COLO829 (cell line): ENCODE data around the gene PPP3R2.
"Not testable (repeated sequence)": the region's sequence is repeated elsewhere in the genome, so short reads cannot be mapped to it uniquely, and the experiment has no call there.

ENCODE experiments used
- DNase-seq: peaks from one replicate; pipeline ENCODE4 v3.0.0; 2012; ENCODE audit warnings: low spot score

Gene PPP3R2

DNA sequence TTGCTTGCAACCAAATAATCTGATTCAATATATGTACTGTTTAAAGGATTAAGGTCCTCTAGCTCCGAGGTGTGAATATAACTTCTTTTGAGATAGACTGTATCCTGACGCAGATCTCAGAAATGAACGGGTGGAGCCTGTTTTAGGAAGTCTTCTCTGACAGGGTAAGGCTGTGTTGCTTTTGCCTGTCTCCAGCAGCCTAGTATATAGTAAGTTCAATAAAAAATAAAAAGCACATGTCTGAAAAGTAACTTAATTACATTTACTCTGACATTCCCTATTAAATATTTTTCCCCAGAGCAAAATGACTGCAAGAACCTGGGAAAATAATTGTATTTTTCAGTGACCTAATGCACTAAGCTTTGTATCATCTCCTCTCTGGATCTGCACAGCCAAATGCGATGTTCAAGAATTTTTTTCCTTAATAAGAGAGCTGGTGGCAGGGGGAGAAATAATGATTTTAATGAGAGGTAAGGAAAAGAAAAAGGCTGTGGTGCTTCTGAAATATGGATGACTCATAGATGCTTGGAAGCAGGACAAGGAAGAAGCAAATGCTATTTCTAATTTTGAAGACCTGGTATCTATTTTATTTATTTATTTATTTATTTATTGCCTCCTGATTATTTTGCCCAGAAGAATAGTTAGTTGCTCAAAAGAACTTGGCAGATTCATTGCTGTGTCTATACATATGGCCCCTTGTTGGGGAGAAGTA lies 7.3 kb downstream of the PPP3R2 start:
- DNase-seq = no peak

DNA sequence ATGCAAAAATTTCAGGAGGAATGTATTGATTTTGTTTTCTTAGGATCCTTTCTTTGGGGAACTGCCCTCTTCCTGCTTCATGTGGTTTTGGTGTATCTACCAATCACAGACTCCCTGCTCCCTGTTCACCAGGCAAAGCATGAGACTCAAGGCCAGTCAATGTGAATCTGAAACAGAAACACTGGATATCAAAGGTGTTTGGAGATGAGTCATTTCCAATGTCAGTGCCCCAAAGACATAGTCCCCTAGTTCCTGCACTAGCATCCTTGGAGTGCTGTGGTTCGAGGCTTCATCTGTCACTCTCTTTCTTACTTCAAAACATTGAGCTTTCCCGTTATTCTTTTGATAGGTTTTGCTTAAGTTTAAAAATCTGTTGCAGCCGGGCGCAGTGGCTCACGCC lies 8.1 kb downstream of the PPP3R2 start:
- no peak for DNase-seq

DNA sequence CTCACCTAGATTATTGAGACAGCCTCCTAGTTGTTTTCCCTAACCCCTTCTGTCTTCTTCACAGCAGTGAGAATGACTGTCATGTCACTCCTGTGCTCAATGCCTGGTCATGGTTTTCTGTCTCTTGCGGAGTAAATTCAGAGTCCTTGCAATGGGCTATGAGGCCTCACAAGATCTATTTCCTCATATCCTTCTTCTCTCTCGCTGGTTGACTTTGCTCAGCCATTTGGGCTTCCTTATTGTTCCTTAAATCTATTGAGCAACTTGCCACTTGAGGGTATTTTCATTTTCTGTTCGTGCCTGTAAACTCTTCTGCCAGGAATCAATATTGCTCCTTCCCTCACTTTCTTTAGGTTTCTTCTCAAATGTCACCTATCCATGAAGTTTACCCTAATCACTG lies 9.0 kb downstream of the PPP3R2 start:
- DNase-seq = no peak

DNA sequence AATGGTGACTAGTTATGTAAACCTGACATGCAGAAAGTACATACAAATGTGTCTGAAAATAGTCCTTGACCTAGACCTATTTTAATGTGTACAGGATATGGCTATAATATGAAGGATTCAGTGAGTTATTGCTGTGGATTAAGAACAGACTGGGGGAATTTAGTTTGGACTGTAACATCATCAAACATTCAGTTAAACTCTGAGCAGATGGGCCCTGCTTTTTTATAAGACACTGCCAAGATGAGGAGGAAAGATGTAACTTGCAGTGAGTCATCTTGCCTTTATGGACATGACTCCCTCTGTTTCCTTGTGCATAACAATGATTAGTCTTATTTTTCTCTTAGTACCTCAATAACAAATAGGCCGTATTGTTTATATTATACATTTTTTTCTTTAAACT lies 12.2 kb downstream of the PPP3R2 start:
- DNase-seq = peak; percentile 77

DNA sequence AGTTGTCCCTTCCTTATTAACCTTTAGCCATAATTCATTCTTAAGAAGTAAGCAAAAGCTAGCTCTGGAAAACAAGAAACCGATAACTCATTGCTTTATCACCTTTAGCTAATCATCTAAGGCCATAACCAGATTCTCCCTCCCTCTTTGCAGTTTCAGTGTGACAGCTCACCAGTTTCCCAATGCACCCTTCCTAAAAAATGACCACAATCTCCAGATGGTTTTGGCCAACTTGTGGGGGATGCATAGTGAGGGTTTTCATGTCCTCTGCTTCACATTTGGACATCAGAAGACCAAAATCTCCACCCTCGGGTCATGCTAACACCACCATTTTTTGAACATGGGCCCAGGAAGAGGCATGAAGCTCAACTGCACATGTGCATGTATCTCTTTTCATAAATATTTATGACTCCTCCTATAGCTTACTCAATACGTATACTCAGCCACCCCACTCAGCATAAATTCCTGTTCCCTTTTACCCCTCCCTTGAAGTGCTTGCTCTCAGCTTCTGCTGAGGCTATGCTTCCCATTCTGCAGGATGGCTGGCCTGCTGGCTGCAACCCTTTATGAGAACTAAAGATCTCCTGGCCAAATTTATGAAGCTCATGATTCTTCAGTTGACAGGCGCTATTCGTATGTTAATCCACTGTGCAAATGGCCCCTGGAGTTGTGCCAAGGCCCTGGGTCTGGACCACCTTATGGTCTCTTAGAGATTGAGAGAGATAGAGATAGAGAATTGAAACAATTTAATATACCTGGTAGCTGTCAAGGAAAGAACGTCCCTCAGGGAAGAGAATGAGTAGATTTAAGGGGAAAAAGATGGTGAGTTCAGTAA lies 14.8 kb downstream of the PPP3R2 start:
- DNase-seq = no peak

DNA sequence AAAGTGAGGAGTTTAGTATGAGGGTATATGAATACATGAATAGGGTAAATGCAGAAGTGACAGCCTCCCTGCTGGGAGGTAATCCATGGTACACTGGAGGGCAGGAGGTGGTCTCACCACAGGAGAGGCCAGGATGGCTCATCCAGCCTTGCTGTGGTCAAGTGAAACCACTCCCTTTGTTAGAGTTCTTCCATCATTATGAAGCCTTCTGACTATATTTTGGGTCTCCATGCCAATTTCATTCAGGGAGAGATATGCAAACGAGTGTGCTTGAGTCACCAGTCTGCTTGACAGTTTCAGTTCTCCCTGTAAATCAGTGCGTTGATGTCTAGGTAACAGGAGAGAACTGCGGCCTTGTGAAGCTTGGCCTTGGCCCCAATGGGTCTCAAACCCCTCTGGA lies 16.4 kb downstream of the PPP3R2 start:
- no peak for DNase-seq

DNA sequence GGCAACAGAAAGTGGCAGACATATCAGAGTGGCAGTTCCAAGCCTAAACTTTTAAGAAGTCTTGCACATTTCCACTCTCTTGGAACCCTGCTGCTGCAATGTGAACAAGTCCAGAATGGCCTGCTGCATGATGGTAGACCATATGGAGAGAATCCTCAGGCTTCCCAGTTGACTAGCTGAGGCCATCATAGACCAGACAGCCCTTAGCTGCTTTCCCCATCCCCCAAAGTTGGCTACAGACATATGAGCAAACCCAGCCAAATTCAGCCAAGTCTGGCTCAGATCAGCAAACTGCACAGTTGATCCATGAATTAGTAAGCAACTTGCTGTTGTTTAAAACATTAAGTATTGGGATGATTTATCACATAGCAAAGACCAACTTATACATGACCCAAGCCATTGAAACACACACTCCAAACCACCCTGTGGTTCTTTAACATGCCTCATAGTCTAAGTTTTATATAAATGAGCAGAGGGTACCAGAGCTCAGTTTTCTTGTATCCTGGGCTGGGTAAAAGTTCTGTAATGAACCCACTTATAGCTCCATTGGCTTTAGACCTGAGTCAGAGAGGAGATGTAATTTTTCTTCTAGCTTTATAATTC lies 19.9 kb downstream of the PPP3R2 start:
- no peak for DNase-seq

DNA sequence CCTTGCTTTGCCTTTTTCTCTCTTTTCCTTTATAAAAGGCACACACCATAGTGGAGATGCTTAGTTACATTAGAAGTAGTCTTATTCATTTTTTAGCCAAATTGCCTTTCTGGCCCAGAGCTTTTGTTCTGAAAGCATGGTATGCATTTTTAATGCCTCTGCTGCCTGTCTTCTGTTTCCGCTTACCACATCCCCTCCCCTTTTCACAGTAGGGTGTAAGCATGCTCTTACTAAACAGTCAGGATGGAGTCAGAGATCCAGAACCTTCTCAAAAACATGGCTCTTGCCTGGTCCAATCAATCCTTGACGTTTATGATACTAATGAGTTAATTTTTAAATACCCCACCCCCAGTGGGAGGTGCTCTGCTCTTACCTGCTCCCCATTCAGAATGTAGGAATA lies 22.5 kb downstream of the PPP3R2 start:
- no peak for DNase-seq

DNA sequence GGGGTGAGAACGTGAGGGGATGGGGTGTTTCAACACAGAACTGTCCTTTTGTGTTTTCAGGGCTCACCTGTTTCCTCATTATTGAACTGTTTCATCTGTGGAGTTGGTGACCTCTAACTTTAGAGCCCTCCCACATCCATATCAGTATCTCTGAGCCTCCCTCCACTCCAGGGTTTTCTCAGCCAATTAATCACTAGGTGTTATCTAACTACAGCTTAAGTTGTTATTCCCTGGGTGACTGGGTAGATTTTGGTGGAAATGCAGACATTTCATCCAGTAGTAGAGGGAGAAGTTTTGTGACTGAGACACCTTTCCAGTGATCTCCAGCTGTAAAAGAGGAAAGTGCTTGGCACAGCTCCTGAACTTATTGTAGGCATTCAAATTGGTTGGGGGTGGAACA lies 23.7 kb downstream of the PPP3R2 start:
- DNase-seq = no peak

DNA sequence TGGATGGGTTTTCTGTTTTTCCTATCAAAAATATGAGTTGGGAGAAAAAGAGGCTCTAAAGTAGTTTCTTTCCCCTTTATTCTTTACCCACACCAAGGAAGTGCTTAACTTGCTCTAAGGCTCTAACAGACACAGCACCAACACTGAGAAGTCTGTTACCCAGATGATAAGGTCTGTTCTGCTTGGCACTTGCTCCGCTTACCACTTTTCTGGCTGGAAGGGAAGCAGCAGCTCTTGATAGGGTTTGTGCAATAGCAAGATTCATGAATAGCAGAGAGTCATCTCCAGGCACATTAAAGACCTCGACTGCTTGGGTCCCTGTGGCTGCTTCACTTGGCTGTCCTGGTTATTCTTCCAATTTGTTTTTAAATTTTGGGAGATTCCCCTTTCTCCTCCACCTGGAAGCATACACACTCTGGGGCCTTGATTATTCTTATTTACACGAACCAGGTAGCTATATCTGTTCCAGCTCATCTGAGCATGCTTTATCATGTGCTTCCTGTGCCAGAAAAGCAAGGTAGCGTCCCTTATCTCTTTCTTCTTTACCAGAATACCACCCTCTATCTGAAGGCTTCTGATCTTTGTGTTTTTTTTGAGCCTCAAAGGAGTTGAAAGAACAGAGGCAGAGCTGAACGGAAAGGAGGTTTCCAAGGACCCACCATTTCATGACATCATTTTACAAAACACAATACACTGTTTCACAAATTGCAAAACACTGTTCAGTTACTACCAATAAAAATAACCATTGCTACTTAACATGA lies 24.8 kb downstream of the PPP3R2 start:
- no peak for DNase-seq

DNA sequence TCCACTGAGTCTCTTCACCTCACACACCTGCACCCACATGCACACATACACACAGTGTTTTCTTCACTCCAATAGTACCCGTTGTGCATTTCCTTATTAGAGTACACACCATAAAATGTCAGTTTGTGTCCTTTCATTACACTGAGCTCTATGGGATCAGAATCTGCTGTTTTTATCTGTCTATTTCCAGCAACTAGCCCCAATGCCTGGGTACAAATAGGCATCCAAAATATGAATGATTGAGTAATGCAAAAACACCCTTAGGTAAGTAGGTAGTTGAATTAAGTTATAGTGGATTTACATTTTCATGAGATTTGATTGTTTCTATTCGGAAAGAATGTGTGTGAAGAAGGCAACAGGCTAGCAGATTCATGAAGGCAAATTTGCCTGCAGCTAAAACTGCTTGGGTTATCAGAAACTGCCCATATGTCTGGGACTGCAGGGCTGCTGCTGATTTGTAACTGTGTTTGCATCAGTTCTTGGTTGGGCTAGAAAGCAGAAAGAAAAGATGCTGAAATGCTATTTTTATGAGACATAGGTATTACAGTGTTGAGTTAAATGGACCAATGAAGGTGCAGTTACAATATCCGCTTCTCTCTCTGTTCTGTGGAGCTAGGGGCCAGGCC lies 26.9 kb downstream of the PPP3R2 start:
- DNase-seq = no peak

DNA sequence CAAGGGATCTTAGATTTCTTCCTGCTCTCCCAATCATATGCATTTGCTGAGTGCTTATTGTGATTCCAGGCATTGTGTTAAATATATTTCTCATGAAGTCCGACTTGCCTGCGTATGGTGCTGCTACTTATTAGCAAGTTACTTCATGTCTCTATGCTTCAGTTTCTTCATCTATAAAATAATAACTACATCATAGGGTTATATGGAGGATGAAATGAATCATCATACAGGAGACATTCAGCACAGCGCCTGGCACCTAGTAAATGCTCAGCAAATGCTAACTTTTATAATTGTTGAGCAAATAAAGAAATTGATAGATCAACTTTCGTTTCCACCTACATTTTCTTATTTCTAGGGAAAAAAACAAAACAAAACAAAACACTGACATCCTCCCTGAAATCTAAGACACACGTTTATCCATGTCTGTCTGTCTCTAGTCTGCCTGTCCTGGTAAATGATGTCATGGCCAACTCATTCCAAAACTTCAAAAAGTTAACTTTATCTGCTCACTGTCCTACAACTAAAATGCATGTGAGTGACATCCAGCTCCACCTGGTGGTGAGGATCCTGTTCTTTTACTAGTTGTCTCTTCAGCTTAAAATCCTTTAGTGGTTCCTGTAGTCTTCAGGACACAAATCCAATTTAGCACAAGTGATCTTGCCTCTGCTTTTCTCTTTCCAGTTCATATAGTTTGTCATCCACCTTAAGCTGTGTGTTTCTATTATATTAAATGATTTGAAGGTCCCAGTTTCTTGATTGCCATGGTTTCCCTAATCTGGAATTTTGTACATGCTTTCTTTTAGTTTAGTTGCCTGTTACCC lies 27.7 kb downstream of the PPP3R2 start:
- DNase-seq = peak; percentile 39

DNA sequence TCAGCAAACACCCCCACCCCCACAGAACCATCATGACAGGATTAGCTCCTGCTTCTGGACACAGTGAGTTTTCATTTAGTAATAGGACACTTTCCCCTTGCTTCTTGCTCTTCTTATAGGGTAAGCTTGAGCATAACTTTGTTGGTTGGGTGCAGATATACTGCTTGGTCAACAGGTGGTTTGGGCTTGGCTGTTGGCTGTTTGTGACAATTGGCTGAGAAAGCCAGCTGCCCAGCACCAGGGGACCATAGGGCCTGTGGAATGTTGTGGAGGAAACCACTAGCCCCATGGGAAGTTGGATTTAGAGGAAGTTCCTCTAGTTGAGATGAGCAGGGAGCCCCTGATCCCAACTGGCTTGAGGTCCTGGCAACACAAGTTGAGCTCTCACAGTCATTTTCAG lies 30.5 kb downstream of the PPP3R2 start:
- DNase-seq = no peak

DNA sequence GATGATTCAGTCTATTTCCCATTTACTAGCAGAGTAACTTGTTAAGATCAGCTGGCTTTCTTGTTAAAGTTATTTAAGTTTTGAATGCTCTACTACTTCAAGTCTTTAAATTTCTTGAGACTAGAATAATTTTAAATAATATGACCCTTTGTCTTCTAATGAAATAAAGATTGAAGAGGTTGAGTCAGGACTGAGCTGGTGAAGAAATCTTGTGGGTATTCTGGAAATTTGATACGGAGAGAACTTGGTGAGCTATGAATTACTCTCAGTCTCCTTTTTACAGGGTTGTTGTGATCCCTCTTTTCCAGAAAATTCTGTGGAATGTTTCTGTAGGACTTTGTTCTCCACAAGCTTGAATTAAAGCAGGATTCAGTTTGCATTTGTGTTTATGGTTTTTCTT lies 31.8 kb downstream of the PPP3R2 start:
- peak; percentile 82 for DNase-seq

DNA sequence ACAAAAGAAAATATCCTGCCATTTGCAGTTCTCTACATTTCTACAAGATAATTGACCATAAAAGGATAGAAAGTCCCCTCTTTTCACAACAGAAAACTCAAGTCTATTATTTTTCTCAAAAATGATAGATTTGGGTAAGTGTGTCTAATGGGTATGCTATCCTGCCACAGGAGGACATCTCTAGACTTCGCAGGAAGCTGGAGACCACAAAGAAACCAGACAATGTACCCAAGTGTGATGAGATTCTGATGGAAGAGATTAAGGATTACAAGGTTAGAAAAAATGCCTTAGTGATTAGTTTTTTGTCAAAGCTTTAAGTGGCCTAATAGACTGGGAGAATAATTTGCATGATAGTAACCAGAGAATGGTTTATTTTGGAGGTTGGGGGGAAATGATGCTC lies 33.0 kb downstream of the PPP3R2 start:
- no peak for DNase-seq

DNA sequence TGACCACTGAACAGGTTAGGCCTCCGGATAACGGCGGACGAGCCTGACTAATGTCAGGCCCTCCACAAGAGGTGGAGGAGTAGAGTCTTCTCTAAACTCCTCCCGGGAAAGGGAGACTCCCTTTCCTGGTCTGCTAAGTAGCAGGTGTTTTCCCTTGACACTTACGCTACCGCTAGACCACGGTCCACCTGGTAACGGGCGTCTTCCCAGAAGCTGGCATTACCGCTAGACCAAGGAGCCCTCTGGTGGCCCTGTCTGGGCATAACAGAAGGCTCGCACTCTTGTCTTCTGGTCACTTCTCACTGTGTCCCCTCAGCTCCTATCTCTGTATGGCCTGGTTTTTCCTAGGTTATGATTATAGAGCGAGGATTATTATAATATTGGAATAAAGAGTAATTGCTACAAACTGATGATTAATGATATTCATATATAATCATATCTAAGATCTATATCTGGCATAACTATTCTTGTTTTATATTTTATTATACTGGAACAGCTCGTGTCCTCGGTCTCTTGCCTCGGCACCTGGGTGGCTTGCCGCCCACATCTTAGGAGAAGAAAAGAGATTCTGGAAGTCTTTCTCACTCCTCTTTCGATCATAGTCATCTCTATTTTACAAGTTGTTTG lies 45.2 kb downstream of the PPP3R2 start:
- not testable (repeated sequence) for DNase-seq

DNA sequence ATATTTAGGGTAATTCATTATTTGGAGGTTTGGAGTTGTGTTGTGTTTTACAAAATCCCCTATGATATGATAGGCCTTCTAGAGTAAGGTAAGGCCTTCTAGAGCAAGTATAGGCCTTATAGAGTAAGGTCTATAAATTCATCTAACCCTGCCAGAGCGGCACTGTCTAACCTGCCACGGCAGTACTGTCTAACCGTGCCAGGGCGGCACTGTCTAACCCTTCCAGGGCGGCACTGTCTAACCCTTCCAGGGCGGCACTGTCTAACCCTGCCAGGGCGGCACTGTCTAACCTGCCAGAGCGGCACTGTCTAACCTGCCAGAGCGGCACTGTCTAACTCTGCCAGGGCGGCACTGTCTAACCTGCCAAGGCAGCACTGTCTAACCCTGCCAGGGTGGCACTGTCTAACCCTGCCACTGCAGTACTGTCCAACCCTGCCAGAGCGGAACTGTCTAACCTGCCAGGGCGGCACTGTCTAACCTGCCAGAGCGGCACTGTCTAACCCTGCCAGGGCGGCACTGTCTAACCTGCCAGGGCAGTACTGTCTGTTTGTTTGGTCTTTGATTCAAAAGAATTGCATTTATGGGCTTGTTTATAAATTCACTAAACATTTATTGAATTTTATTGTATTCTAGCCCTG lies 51.6 kb downstream of the PPP3R2 start:
- no peak for DNase-seq
